GM18498 (cell line): ENCODE measurements around the gene PSMG4.

Experiments used
- ATAC-seq: cut with Tn5 transposase; IDR thresholded peaks from one replicate; pipeline ENCODE4 v1.9.1; 2021; ENCODE audit warnings: mild to moderate bottlenecking, moderate library complexity; ENCODE audit not compliant: unreplicated experiment

The PSMG4 gene

GRCh38 chr6:3304500-3305215, 45.9 kb downstream of the PSMG4 start:
- no peak for ATAC-seq

- ATAC-seq: no peak
These were observed 46.4 kb downstream of the PSMG4 start for GRCh38 chr6:3305216-3305565.

- ATAC-seq: no peak
These were observed 47.1 kb downstream of the PSMG4 start for GRCh38 chr6:3305831-3306230.

- no peak for ATAC-seq
These were observed 48.1 kb downstream of the PSMG4 start for GRCh38 chr6:3306848-3307247.

- ATAC-seq: no peak
These were observed 48.7 kb downstream of the PSMG4 start for GRCh38 chr6:3307436-3307835.

- ATAC-seq: no peak
These were observed 49.4 kb downstream of the PSMG4 start for GRCh38 chr6:3308106-3308505.

GRCh38 chr6:3309391-3310050, 50.8 kb downstream of the PSMG4 start:
- no peak for ATAC-seq

GRCh38 chr6:3310051-3310448, 51.3 kb downstream of the PSMG4 start:
- no peak for ATAC-seq

- no peak for ATAC-seq
These were observed 52.0 kb downstream of the PSMG4 start for GRCh38 chr6:3310703-3311102.

- no peak for ATAC-seq
These were observed 53.1 kb downstream of the PSMG4 start for GRCh38 chr6:3311826-3312225.

GRCh38 chr6:3312604-3313231, 54.0 kb downstream of the PSMG4 start:
- ATAC-seq: no peak

GRCh38 chr6:3314176-3314575, 55.4 kb downstream of the PSMG4 start:
- no peak for ATAC-seq

- ATAC-seq: no peak
These were observed 56.1 kb downstream of the PSMG4 start for GRCh38 chr6:3314621-3315467.

- no peak for ATAC-seq
These were observed 57.1 kb downstream of the PSMG4 start for GRCh38 chr6:3315841-3316240.

- ATAC-seq: no peak
These were observed 57.6 kb downstream of the PSMG4 start for GRCh38 chr6:3316331-3316730.

GRCh38 chr6:3316818-3317217, 58.1 kb downstream of the PSMG4 start:
- ATAC-seq: no peak
